Stimulated activated CD8-positive, alpha-beta memory T cell treated with anti-CD3 and anti-CD28 coated beads, Interleukin-7, amount 100 ng/mL, for 48 hours (primary cell): ENCODE results near the gene MMS19.
A peak's percentile ranks its signal among the peaks of the same experiment; 100 is the strongest.
"Not testable (repeated sequence)": the region's sequence is repeated elsewhere in the genome, so short reads cannot be mapped to it uniquely, and the experiment has no call there.

Experiments used
- DNase-seq, 2 donors: peaks; one replicate each; pipeline ENCODE4 v3.0.0-alpha.2; 2020; ENCODE audit warnings: low read depth in 1 of 2; ENCODE audit errors: extremely low read depth in 1 of 2

The MMS19 gene

GRCh38 chr10:97503406-97503805 is 5.2 kb upstream of the MMS19 start:
- DNase-seq = no peak

DNA sequence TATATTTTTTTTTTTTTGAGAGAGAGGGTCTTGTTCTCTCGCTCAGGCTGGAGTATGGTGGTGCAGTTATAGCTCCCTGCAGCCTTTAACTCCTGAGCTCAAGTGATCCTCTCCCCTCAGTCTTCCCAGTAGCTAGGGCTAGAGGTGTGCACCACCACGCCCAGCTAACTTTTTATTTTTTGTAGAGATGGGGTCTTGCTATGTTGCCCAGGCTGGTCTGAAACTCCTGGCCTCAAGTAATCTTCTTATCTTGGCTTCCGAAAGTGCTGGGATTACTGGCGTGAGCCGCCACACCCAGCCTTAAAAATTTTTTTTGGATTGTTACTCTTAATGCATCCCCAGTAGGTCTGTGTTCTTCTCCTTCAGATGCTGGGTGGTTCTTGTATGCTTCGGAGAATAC is 4.7 kb upstream of the MMS19 start:
- no peak for DNase-seq

DNA sequence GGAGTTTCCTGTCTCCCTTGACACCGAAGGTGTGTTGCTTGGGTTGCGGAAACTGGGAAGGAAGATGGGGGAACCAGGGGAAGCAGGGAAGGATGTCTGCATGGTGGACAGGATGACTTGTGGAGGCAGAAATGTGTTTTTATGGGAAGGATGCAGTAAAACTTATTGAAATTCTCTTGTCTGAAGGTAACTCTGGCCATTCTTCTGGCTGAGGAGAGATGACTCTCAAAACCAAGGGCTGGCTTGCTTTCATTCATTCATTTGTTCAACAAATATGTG is 2.0 kb upstream of the MMS19 start:
- DNase-seq = no peak

GRCh38 chr10:97499561-97500296 is 1.5 kb upstream of the MMS19 start:
- no peak for DNase-seq

GRCh38 chr10:97498841-97499560 is 779 bp upstream of the MMS19 start, which contains the start of gene UBTD1:
Gene UBTD1 (plus strand): TSS chr10:97498924. CDS start chr10:97499204, 280 bp downstream.
- DNase-seq = peak in 1 of 2 donors; percentile 1

DNA sequence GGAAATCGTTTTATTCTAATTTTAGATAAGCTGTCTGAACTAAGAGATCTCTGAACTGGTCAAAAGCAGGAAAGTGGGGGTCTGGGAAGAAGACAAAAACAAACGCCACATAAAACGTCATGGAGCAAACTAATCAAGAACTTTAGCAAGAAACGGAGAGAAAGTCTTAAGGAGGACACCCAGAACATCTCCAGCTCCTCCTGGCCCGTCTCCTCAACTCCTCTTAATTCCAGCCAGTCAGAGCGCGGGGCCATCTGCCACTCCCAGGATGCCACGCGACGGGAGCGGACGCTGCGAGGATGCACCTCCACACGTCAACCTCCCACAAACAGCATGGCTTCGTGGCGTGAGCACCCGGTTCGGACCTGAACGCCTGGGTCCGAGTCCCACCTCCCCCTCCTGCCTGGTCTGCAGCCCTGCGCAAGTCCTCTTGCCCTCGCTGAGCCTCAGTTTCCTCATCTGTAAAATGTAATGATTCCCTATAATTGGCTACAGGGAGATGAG is 598 bp downstream of the MMS19 start:
- DNase-seq = peak; percentile 66 to 82

DNA sequence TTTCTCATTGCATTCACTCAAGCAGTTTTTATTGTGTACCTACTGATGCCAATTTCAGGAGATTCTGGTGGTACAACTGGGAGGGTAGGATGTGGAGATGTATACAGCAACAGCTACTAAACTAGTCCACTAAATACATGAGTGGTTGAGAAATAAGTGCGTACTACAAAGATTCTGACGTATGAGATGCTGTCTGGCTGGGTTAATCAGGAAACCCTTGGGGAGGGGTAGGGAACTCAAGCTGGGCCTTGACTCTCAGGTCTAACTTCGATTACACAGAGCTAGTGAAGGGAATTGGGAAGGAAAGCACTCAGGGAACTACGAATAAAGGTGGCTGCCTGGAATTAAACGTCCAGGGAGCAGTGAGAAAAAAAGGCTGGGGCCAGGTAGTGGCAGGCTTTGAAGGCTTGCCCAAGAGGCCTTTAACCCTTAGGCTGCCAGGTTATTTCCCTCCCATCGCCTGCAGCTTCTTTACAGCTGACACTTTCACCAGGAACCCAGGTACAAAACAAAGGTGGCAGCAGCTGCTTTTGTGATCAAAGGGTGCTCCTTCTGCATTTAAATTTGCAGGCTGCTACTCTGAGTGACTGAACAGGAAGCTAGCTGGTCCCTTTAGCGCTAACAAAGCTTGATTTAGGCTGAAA is 3.2 kb downstream of the MMS19 start:
- no peak for DNase-seq

DNA sequence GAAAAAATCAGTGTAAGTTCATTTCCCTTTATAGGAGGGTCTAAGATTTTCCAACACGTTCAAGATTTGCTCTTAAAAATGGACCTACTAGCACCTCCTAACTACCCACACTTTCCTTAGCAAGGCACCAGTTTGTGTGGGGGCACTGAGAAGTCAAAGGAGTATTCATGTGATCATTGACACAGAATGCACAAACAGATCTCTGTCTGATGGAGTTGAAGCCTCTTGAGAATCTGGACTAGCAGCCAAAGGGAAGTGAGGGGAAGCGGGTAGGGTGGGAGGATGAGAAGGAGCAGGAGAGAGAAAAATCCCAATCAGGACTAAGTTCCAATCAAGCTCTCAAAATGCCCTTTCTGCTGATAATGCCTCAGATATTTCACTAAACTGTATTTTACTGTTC is 4.1 kb downstream of the MMS19 start:
- DNase-seq = no peak

DNA sequence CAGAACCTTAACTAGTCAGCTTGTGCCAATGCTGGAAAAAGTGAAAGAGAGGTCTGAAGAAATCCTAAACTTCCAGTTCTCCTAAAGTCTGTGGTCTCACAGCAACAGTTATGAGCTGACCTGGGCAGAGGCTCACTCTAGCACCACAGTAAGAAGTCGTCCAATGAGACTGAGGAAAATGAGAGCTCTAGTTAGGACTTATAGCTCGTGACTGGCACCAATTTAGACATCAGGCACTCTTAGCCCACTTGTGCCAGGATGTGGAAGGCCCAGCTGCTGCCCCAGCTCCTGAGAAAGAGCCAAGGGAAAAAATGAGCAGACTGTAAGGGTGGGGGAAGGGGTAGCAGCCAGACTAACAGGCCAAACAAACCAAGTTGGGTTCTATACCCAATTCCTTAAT is 7.6 kb downstream of the MMS19 start:
- DNase-seq = no peak

- no peak for DNase-seq
Observed at GRCh38 chr10:97485647-97486281, 12.5 kb downstream of the MMS19 start.

DNA sequence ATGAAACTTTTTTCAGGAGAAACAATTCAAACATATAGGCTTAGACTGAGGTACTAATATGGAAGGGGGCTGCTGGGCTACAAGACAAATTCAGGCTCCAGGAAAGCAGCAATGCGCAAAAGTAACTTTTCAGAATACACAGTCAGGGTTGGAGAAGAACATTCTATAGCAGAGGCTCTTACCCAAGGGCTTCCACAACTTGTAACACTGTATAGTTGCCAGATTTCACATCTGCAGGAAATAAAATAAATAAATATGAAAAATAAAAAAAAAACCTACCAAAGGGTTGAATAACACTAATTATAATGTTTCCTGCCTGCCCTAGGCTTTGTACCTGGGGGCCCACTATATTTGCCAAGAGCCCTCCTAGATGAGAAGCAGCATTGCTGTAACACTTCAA is 14.3 kb downstream of the MMS19 start:
- DNase-seq = no peak

GRCh38 chr10:97483506-97483905 is 14.7 kb downstream of the MMS19 start:
- no peak for DNase-seq

GRCh38 chr10:97482381-97482780 is 15.8 kb downstream of the MMS19 start:
- DNase-seq = no peak

GRCh38 chr10:97481071-97481470 is 17.2 kb downstream of the MMS19 start:
- no peak for DNase-seq

DNA sequence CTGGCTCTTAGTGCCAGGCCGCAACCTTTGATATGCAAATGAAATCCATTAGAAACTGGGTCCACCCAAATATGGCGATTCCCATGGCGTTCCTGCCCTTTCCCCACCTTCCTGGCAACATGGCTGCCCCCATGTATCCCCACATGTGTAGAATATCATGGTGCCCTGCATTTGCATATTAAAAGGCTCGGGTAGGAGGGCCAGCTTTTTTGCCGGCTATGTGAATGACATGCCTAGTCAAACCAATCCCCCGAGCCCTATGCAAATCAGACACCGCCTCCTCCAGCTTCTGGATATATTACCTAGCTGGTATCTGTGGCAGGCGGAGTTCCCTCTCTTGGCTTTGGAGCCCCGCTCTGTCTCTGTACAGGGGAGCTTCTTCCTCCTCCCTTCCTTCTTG is 18.3 kb downstream of the MMS19 start:
- DNase-seq = no peak

DNA sequence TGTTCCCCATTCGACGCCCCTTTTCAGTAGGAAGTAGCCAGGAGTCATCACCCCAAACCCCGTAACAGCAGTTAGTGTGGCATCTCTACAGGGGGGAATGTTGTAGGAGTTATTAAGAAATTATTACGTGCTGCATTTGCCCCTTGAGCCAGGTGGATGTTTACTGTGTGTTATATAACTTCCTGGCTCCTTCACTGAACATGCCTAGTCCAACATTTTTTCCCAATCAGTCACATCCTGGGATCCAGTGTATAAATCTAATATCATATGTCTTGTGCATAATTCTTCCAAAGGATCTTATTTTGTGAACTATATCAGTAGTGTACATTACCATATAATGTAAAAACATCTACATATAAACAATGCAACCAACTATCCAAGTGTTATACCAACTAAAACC is 18.8 kb downstream of the MMS19 start:
- not testable (repeated sequence) for DNase-seq

GRCh38 chr10:97475936-97476594 is 22.2 kb downstream of the MMS19 start:
- DNase-seq = no peak

- no peak for DNase-seq
Observed at GRCh38 chr10:97474918-97475317, 23.3 kb downstream of the MMS19 start.

- DNase-seq = not testable (repeated sequence)
Observed at GRCh38 chr10:97468781-97469180, 29.4 kb downstream of the MMS19 start.

- DNase-seq = no peak
Observed at GRCh38 chr10:97468162-97468561, 30.1 kb downstream of the MMS19 start.

GRCh38 chr10:97466755-97467154 is 31.5 kb downstream of the MMS19 start:
- DNase-seq = no peak
